Keratinocyte (primary cell): ENCODE measurements around the gene NLGN1. TPM values are rescaled to one million over a fixed set of nuclear protein-coding genes. Genes with fewer than 3 reads are reported as not detected.

Experiments used
- DNase-seq: peaks from one replicate; pipeline ENCODE4 v3.0.0-alpha.2; 2011; ENCODE audit warnings: low read depth, missing footprints, low spot score
- FAIRE-seq: peaks from 2 replicates; lab custom pipeline; 2011; peaks lifted over from hg19 to GRCh38; lab: Jason Lieb, UNC
- H2AFZ ChIP-seq: 2 replicates; pipeline ENCODE4 v1.6.0; 2012; ENCODE audit warnings: low read length, control low read depth, inconsistent platforms; ENCODE audit not compliant: control insufficient read depth
- H3K27ac ChIP-seq: 2 replicates; pipeline ENCODE4 v1.5.1; 2011; ENCODE audit warnings: low read length; ENCODE audit not compliant: control insufficient read depth, insufficient read depth
- H3K27me3 ChIP-seq: 3 replicates; pipeline ENCODE4 v1.6.0; 2011; ENCODE audit warnings: low read length; ENCODE audit not compliant: control insufficient read depth, insufficient read depth; ENCODE audit errors: extremely low read depth
- H3K36me3 ChIP-seq, 2 experiments: 2 replicates in 1 of 2; 3 replicates in 1 of 2; pipeline ENCODE4 v1.5.1; 2011; ENCODE audit warnings: low read length in 2 of 2, mild to moderate bottlenecking in 1 of 2; ENCODE audit not compliant: control insufficient read depth in 2 of 2, insufficient read depth in 2 of 2; ENCODE audit errors: extremely low read depth in 1 of 2
- H3K4me1 ChIP-seq: 3 replicates; pipeline ENCODE4 v1.5.1; 2011; ENCODE audit warnings: low read length; ENCODE audit not compliant: control insufficient read depth, insufficient read depth; ENCODE audit errors: extremely low read depth
- H3K4me2 ChIP-seq: 3 replicates; pipeline ENCODE4 v1.6.0; 2011; ENCODE audit warnings: low read depth, low read length; ENCODE audit not compliant: control insufficient read depth, insufficient read depth; ENCODE audit errors: extremely low read depth
- H3K4me3 ChIP-seq, 3 experiments: fragments of 200-600 bp in 1 of 3; sonication (generic) in 1 of 3; 2 replicates in 2 of 3; 3 replicates in 1 of 3; pipeline ENCODE4 v1.5.1; 2011 to 2016; ENCODE audit warnings: low read length in 3 of 3, mild to moderate bottlenecking in 3 of 3, control low read depth in 2 of 3, inconsistent platforms in 1 of 3, low read depth in 1 of 3, mixed read lengths in 1 of 3, mixed run types in 1 of 3, moderate library complexity in 1 of 3; ENCODE audit not compliant: control insufficient read depth in 2 of 3, insufficient read depth in 2 of 3; ENCODE audit errors: extremely low read depth in 1 of 3
- H3K79me2 ChIP-seq: 2 replicates; pipeline ENCODE4 v1.6.0; 2012; ENCODE audit warnings: low read length; ENCODE audit not compliant: control insufficient read depth, insufficient read depth
- H3K9ac ChIP-seq: 3 replicates; pipeline ENCODE4 v1.6.0; 2011; ENCODE audit warnings: low read length; ENCODE audit not compliant: control insufficient read depth, insufficient read depth; ENCODE audit errors: extremely low read depth
- H3K9me1 ChIP-seq: 3 replicates; pipeline ENCODE4 v1.6.0; 2011; ENCODE audit warnings: low read length; ENCODE audit not compliant: control insufficient read depth, insufficient read depth; ENCODE audit errors: extremely low read depth
- H3K9me3 ChIP-seq: 2 replicates; pipeline ENCODE4 v1.5.1; 2012; ENCODE audit warnings: low read depth, low read length; ENCODE audit not compliant: control insufficient read depth
- H4K20me1 ChIP-seq: 3 replicates; pipeline ENCODE4 v1.6.0; 2011; ENCODE audit warnings: low read length; ENCODE audit not compliant: control insufficient read depth, insufficient read depth; ENCODE audit errors: extremely low read depth
- EZH2 ChIP-seq: IDR thresholded peaks from one replicate; pipeline ENCODE4 v1.6.1; 2012; ENCODE audit warnings: inconsistent platforms, mild to moderate bottlenecking, low read length, moderate library complexity
- dilution Hi-C: fragments of 300-500 bp; cut with MboI; formaldehyde crosslinking; loops from one replicate; pipeline ENCODE4 v1.7.0; 2020; ENCODE audit warnings: low sequenced_read_pairs; ENCODE audit not compliant: extremely low pct_ligation_motif_present
- polyA plus RNA-seq, 5 experiments: library from polyadenylated mRNA; depleted of rRNA in 3 of 5; stranded (reverse) in 3 of 5; stranded (forward) in 1 of 5; unstranded in 1 of 5; fragments of >200 nt; gene quantifications; 1 replicate in 1 of 5; 2 replicates in 3 of 5; 3 replicates in 1 of 5; pipeline versions ENCODE4 v1.2.1 to v1.2.3, GENCODE V29; 2011 to 2012; ENCODE audit warnings: missing spikeins in 2 of 5, low read depth in 1 of 5, low replicate concordance in 1 of 5
- TF ChIP-seq, protein P1 (sequence below), 3 experiments: IDR thresholded peaks in 1 of 3; conservative IDR thresholded peaks in 1 of 3; optimal IDR thresholded peaks in 1 of 3; 2 replicates in 2 of 3; 3 replicates in 1 of 3; pipeline versions ENCODE3 to v1.5.1; 2011; ENCODE audit warnings: low read length in 3 of 3, mild to moderate bottlenecking in 3 of 3, moderate library complexity in 2 of 3, control low read depth in 1 of 3, inconsistent platforms in 1 of 3; ENCODE audit not compliant: insufficient read depth in 2 of 3; ENCODE audit errors: extremely low read depth in 1 of 3

The NLGN1 gene
- polyA plus RNA-seq, 1 donor (not counting 4 experiments of a cell fraction or from before 2014, with no cell fraction given) = not detected

DNA sequence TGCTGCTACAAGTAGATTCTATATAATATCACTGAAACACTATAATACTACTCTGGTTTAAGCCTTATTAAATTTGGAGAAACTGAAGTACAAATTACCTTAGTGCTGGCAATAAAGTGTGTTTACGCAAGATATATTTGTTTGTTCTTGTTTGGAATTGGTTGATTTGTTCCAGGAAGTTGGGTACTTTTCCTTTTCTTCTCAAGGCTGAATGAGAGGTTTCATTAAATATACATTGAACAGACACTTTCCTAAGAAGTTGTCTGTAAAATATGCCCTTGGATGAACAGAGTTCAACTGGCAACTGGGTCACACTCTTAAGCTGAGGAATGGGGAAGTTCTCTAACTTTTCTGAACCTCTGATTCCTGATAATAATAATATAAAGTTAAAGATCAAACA, 919.5 kb downstream of the NLGN1 start:
- H2AFZ ChIP-seq = no peak overlapping the region
- no peaks in the 10 kb centered on the region for H3K4me1 ChIP-seq
- H3K9ac ChIP-seq = no peak overlapping the region
- no peaks in the 10 kb centered on the region for H3K9me3 ChIP-seq
- H3K4me2 ChIP-seq = no peak overlapping the region
- no peaks in the 10 kb centered on the region for H3K9me1 ChIP-seq
- H3K4me3 ChIP-seq = no peak overlapping the region
- TF ChIP-seq, protein P1, sequence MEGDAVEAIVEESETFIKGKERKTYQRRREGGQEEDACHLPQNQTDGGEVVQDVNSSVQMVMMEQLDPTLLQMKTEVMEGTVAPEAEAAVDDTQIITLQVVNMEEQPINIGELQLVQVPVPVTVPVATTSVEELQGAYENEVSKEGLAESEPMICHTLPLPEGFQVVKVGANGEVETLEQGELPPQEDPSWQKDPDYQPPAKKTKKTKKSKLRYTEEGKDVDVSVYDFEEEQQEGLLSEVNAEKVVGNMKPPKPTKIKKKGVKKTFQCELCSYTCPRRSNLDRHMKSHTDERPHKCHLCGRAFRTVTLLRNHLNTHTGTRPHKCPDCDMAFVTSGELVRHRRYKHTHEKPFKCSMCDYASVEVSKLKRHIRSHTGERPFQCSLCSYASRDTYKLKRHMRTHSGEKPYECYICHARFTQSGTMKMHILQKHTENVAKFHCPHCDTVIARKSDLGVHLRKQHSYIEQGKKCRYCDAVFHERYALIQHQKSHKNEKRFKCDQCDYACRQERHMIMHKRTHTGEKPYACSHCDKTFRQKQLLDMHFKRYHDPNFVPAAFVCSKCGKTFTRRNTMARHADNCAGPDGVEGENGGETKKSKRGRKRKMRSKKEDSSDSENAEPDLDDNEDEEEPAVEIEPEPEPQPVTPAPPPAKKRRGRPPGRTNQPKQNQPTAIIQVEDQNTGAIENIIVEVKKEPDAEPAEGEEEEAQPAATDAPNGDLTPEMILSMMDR (optimal IDR thresholded peaks at IDR 0.05 in 1 of 3, IDR thresholded peaks at IDR 0.05 in 1 of 3, conservative IDR thresholded peaks at IDR 0.05 in 1 of 3; ENCODE audit: extremely low read depth in 1 of 3, insufficient read depth in 2 of 3, low read length in 3 of 3) = no peak
- no peak for TF ChIP-seq EZH2
- no peaks in the 10 kb centered on the region for H3K79me2 ChIP-seq
- dilution Hi-C loops = no loop called here
- DNase-seq = no peak
- no peaks in the 10 kb centered on the region for H3K27me3 ChIP-seq
- no peaks in the 10 kb centered on the region for H4K20me1 ChIP-seq
- no peak for FAIRE-seq
- no peaks in the 10 kb centered on the region for H3K36me3 ChIP-seq
- no peak overlapping the region for H3K27ac ChIP-seq

- dilution Hi-C loops = no loop called here
- Histone ChIP-seq H3K9me1 (no peaks in the 10 kb centered on the region), H2AFZ (no peak overlapping the region), H3K36me3 (no peaks in the 10 kb centered on the region), H3K27ac (no peak overlapping the region), H3K4me1 (no peaks in the 10 kb centered on the region), H3K9me3 (no peaks in the 10 kb centered on the region), H3K4me2 (no peak overlapping the region), H3K79me2 (no peaks in the 10 kb centered on the region), H3K9ac (no peak overlapping the region), H3K27me3 (no peaks in the 10 kb centered on the region), H3K4me3 (no peak overlapping the region), H4K20me1 (no peaks in the 10 kb centered on the region)
- DNase-seq = no peak
- FAIRE-seq = no peak
- TF ChIP-seq, protein P1 (optimal IDR thresholded peaks at IDR 0.05 in 1 of 3, IDR thresholded peaks at IDR 0.05 in 1 of 3, conservative IDR thresholded peaks at IDR 0.05 in 1 of 3; ENCODE audit: extremely low read depth in 1 of 3, insufficient read depth in 2 of 3, low read length in 3 of 3) = no peak
- TF ChIP-seq EZH2 = no peak
Measured at GRCh38 chr3:174318181-174318580, 920.6 kb downstream of the NLGN1 start.
